Naive thymus-derived CD8-positive, alpha-beta T cell (primary cell): ENCODE results near the gene ZNF609. TPM values are rescaled to one million over a fixed set of nuclear protein-coding genes. Genes with fewer than 3 reads are reported as not detected.
"Not testable (repeated sequence)": the region's sequence is repeated elsewhere in the genome, so short reads cannot be mapped to it uniquely, and the experiment has no call there.

ENCODE experiments used
- ATAC-seq, 2 donors: fragments of 150-1000 bp; cut with Tn5 transposase in 1 of 2; sonication (Bioruptor Pico), chemical (Tn5 transposase) in 1 of 2; 1 replicate in 1 of 2; 2 replicates in 1 of 2; pipeline ENCODE4 v1.10.0; 2021; ENCODE audit warnings: mild to moderate bottlenecking in 2 of 2, moderate library complexity in 2 of 2
- POLR2A ChIA-PET: fragments of 350-600 bp; sonication (Branson Sonifier 250); formaldehyde crosslinking; loops from one replicate; lab custom pipeline; 2021; ENCODE audit warnings: antibody characterized with exemption; lab: Charles Lee
- DNase-seq, 10 donors: peaks; one replicate each; pipeline versions ENCODE4 v3.0.0 to v3.0.0-alpha.2; 2020 to 2022
- H3K27ac Mint-ChIP-seq, 10 donors: one replicate each; pipeline ENCODE4 v1.8.0; 2020 to 2022; ENCODE audit warnings: mild to moderate bottlenecking in 10 of 10, mixed read lengths in 10 of 10, moderate library complexity in 4 of 10, inconsistent platforms in 1 of 10
- H3K27me3 Mint-ChIP-seq, 5 donors: one replicate each; pipeline ENCODE4 v1.8.0; 2021 to 2022; ENCODE audit warnings: mixed read lengths in 5 of 5
- H3K36me3 Mint-ChIP-seq, 3 donors: one replicate each; pipeline ENCODE4 v1.8.0; 2020 to 2022; ENCODE audit warnings: mixed read lengths in 3 of 3, mild to moderate bottlenecking in 2 of 3, inconsistent platforms in 1 of 3
- H3K4me1 Mint-ChIP-seq, 4 donors: one replicate each; pipeline ENCODE4 v1.8.0; 2021 to 2022; ENCODE audit warnings: mixed read lengths in 4 of 4
- H3K4me3 Mint-ChIP-seq, 10 donors: one replicate each; pipeline ENCODE4 v1.8.0; 2020 to 2022; ENCODE audit warnings: mild to moderate bottlenecking in 10 of 10, mixed read lengths in 10 of 10, moderate library complexity in 6 of 10, inconsistent platforms in 1 of 10
- H3K9me3 Mint-ChIP-seq, 9 donors: one replicate each; pipeline ENCODE4 v1.8.0; 2020 to 2022; ENCODE audit warnings: mixed read lengths in 9 of 9, mild to moderate bottlenecking in 3 of 9, inconsistent platforms in 1 of 9, moderate library complexity in 1 of 9
- polyA plus RNA-seq, 3 donors: library from polyadenylated mRNA; unstranded; fragments of 300-500 nt; fragmentation: Illumina TruSeq; gene quantifications; one replicate each; pipeline ENCODE4 v1.2.3, GENCODE V29; 2021
- total RNA-seq, 8 experiments: library from RNA in 2 of 8; stranded (reverse) in 2 of 8; gene quantifications; one replicate each; pipeline ENCODE4 v1.2.3 and lab custom pipeline; 2021 to 2026

The ZNF609 gene
- total and polyA plus RNA-seq, 5 experiments from 2014 or later, result 10.2 to 68.2 (median 23.7) TPM

DNA sequence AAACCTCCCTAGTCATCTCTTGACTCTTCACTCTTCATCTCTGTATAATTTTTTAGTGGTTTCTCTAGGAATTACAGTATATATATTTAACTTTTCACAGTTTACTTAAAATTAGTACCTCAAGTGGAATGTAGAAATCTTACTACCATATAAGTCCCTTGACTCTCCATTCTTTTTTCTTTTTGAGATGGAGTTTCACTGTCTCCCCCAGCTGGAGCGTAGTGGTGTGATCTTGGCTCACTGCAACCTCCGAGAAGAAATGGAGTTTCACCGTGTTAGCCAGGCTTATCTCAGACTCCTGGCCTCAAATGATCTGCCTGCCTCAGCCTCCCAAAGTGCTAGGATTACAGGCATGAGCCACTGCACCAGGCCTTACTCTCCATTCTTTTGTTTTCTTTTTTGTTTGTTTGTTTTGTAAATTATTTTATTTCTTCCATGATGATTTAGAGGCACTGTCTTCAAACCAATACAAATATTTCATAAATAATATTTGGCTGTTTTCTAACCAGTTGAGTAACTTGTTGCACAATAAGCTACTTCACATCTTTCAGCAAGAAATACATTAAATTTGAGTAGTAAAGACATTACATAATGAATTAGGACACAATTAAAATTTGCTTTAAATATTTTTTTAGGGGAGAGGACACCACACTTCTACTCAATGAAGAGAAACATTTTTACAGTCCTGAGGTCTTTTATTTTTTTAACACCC, 170.2 kb downstream of the ZNF609 start:
- no peaks in the 10 kb centered on the region for H3K27me3 Mint-ChIP-seq
- H3K27ac Mint-ChIP-seq, result peak overlapping the region; percentile 40 to 91 (median 84)
- ATAC-seq (no peak), DNase-seq (no peak)
- POLR2A ChIA-PET, result interaction anchor here (1.1 to 1.8 kb wide), 2 partner anchors 8 to 60 kb away, joined by 5 to 7 read pairs; no protein-coding TSS in a partner anchor
- H3K36me3 Mint-ChIP-seq, result peaks cover 0 to 20% (median 13%) of the 10 kb centered on the region in 3 donors
- peaks cover 26 to 82% (median 76%) of the 10 kb centered on the region in 4 donors for H3K4me1 Mint-ChIP-seq
- no peaks in the 10 kb centered on the region for H3K9me3 Mint-ChIP-seq
- peak overlapping the region in 2 of 10 donors; percentile 20 to 30 for H3K4me3 Mint-ChIP-seq

- Mint-ChIP-seq H3K4me1 (peaks cover 29 to 81% (median 74%) of the 10 kb centered on the region in 4 donors), H3K4me3 (peak overlapping the region in 2 of 10 donors; percentile 30 to 79), H3K36me3 (peaks cover 9 to 28% (median 25%) of the 10 kb centered on the region in 3 donors), H3K27ac (peak overlapping the region in 9 of 10 donors; percentile 47 to 90 (median 70))
- ATAC-seq, H3K9me3 Mint-ChIP-seq, H3K27me3 Mint-ChIP-seq, DNase-seq: not testable (repeated sequence)
- POLR2A ChIA-PET, result interaction anchor here (0.9 to 4.3 kb wide), 2 partner anchors 12 to 19 kb away, joined by 4 to 24 read pairs; no protein-coding TSS in a partner anchor
Observed at GRCh38 chr15:64632639-64633038, 172.3 kb downstream of the ZNF609 start.

GRCh38 chr15:64633332-64633731, 173.0 kb downstream of the ZNF609 start:
- peaks cover 0 to 15% (median 1%) of the 10 kb centered on the region in 9 donors for H3K9me3 Mint-ChIP-seq
- peaks cover 31 to 80% (median 73%) of the 10 kb centered on the region in 4 donors for H3K4me1 Mint-ChIP-seq
- DNase-seq, result no peak
- H3K27me3 Mint-ChIP-seq, result no peaks in the 10 kb centered on the region
- peak overlapping the region; percentile 47 to 93 (median 78) for H3K27ac Mint-ChIP-seq
- no peak for ATAC-seq
- H3K36me3 Mint-ChIP-seq, result peaks cover 14 to 34% (median 30%) of the 10 kb centered on the region in 3 donors
- POLR2A ChIA-PET, result interaction anchor here (0.7 to 4.3 kb wide), 3 partner anchors 11 to 1148 kb away, joined by 3 to 24 read pairs (median 4); no protein-coding TSS in a partner anchor
- H3K4me3 Mint-ChIP-seq, result peak overlapping the region in 8 of 10 donors; percentile 11 to 79 (median 36)

GRCh38 chr15:64634027-64634426, 173.6 kb downstream of the ZNF609 start:
- peaks cover 0 to 15% (median 1%) of the 10 kb centered on the region in 9 donors for H3K9me3 Mint-ChIP-seq
- ATAC-seq, result peak; percentile 75 to 82
- POLR2A ChIA-PET, result interaction anchor here (1.9 to 4.3 kb wide), 3 partner anchors 10 to 37 kb away, joined by 5 to 24 read pairs (median 13); no protein-coding TSS in a partner anchor
- H3K27ac Mint-ChIP-seq, result peak overlapping the region; percentile 82 to 96 (median 90)
- DNase-seq, result peak in 8 of 10 donors; percentile 12 to 59 (median 43)
- H3K4me3 Mint-ChIP-seq, result peak overlapping the region; percentile 33 to 81 (median 72)
- H3K27me3 Mint-ChIP-seq, result no peaks in the 10 kb centered on the region
- peaks cover 28 to 79% (median 68%) of the 10 kb centered on the region in 4 donors for H3K4me1 Mint-ChIP-seq
- peaks cover 14 to 33% (median 29%) of the 10 kb centered on the region in 3 donors for H3K36me3 Mint-ChIP-seq

DNA sequence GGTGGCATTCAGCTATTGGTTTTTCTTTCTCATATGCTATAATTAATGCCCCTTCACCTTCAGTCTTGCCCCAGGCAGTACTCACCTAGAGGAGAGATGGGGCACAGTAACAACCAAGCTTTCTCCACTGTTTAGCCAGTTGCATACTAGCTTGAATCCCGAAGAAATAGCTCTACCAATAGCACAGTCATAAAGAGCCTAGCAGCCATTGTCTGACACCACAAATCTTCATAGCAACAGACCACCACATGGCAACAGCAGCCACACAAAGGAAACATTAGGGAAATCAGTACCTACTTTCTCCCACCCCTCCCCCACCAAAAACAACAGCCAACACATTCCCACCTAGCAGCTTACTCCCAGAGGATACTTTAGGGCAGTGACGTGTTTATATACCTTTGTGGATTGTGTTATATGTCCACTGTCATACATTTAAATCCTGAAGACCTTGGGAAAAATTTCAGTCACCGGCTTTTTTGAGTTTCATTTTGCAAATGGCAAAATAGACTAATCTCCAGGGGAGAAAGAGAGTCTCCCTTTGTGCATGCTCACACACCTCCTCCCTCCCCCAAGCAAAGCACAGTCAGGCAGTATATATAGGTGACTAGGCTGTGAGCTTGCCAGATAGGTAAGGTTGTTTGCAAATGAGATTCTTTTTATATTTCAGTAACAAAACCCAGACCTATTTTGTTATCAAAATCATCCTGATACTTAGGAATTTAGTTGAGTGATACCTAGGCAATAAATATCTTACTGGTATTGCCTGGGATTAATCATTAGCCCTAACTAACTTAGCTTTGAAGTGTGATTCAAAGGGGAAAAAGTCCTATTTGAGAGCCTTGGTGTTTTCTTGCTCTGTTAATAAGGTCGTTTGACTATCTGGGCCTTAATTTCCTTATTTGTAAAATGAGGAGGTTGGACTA, 174.5 kb downstream of the ZNF609 start:
- H3K4me1 Mint-ChIP-seq, result peaks cover 30 to 80% (median 69%) of the 10 kb centered on the region in 4 donors
- peaks cover 0 to 15% (median 1%) of the 10 kb centered on the region in 9 donors for H3K9me3 Mint-ChIP-seq
- peak overlapping the region; percentile 82 to 96 (median 90) for H3K27ac Mint-ChIP-seq
- DNase-seq (peak in 8 of 10 donors; percentile 23 to 63 (median 43)), ATAC-seq (peak; percentile 68 to 75)
- no peaks in the 10 kb centered on the region for H3K27me3 Mint-ChIP-seq
- POLR2A ChIA-PET, result interaction anchor here (0.7 to 4.3 kb wide), 7 partner anchors 9 to 670 kb away, joined by 3 to 24 read pairs (median 4); partner anchors contain the start of gene RNU5B-1
- peaks cover 14 to 33% (median 28%) of the 10 kb centered on the region in 3 donors for H3K36me3 Mint-ChIP-seq
- H3K4me3 Mint-ChIP-seq, result peak overlapping the region; percentile 33 to 81 (median 72)

- H3K9me3 Mint-ChIP-seq, result peaks cover 0 to 15% (median 1%) of the 10 kb centered on the region in 9 donors
- peaks cover 14 to 29% (median 22%) of the 10 kb centered on the region in 3 donors for H3K36me3 Mint-ChIP-seq
- POLR2A ChIA-PET, result interaction anchor here (0.7 to 4.3 kb wide), 7 partner anchors 8 to 669 kb away, joined by 3 to 24 read pairs (median 4); partner anchors contain the start of gene RNU5B-1
- ATAC-seq, result no peak
- peak overlapping the region; percentile 82 to 96 (median 90) for H3K27ac Mint-ChIP-seq
- peak in 1 of 10 donors; percentile 5 for DNase-seq
- H3K27me3 Mint-ChIP-seq, result no peaks in the 10 kb centered on the region
- peaks cover 33 to 81% (median 71%) of the 10 kb centered on the region in 4 donors for H3K4me1 Mint-ChIP-seq
- H3K4me3 Mint-ChIP-seq, result peak overlapping the region; percentile 3 to 81 (median 56)
Observed at GRCh38 chr15:64635499-64636495, 175.4 kb downstream of the ZNF609 start.

DNA sequence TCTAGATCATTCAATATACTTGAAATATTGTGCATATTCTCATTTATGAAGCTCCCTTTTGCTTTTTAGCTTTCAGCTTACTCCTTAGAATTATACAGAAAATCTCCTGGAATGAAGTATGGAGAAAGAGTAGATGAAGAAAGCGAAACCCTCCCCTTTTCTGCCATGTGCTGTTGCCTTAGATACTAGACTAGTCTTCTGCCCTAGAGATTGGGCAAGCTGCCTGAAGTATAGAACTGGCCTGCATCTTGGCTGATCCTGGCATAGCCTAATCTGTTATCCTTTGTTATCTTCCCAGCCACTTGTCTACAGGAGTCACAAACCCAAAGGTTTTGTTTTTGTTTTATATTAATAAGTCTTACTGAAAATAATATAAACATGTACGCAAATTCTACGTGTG, 176.2 kb downstream of the ZNF609 start:
- POLR2A ChIA-PET, result interaction anchor here (1.4 to 4.3 kb wide), 2 partner anchors 8 to 19 kb away, joined by 4 to 24 read pairs; no protein-coding TSS in a partner anchor
- Mint-ChIP-seq H3K4me3 (peak overlapping the region in 3 of 10 donors; percentile 9 to 81 (median 79)), H3K36me3 (peaks cover 14 to 25% (median 21%) of the 10 kb centered on the region in 3 donors), H3K9me3 (peaks cover 0 to 15% (median 1%) of the 10 kb centered on the region in 9 donors), H3K27ac (peak overlapping the region; percentile 45 to 96 (median 87)), H3K27me3 (no peaks in the 10 kb centered on the region), H3K4me1 (peaks cover 33 to 80% (median 70%) of the 10 kb centered on the region in 4 donors)
- DNase-seq, result no peak
- no peak for ATAC-seq

DNA sequence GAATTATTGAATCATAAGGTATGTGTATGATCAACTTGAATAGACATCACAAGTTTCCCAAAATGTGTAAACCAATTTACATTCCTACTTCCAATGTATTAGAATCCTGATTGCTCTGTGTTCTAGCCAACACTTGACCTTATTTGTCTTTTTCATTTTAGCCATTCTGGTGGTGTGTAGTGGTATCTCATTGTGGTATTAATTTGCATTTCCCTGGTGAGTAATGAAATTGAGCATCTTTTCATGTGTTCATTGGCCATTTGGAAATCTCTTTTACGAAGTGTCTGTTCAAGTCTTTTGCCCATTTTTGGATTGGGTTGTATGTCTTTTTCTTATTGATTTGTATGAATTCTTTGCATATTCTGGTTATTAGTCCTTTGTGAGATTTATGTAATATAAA, 177.0 kb downstream of the ZNF609 start:
- H3K27ac Mint-ChIP-seq, result peak overlapping the region in 6 of 10 donors; percentile 9 to 87 (median 70)
- no peak overlapping the region for H3K4me3 Mint-ChIP-seq
- no peaks in the 10 kb centered on the region for H3K27me3 Mint-ChIP-seq
- peaks cover 14 to 23% (median 19%) of the 10 kb centered on the region in 3 donors for H3K36me3 Mint-ChIP-seq
- H3K9me3 Mint-ChIP-seq, result peaks cover 0 to 15% (median 1%) of the 10 kb centered on the region in 9 donors
- DNase-seq, result no peak
- peaks cover 33 to 82% (median 75%) of the 10 kb centered on the region in 4 donors for H3K4me1 Mint-ChIP-seq
- ATAC-seq, result no peak
- POLR2A ChIA-PET, result interaction anchor here (1.6 kb wide), 1 partner anchor 8 kb away, joined by 5 read pairs; no protein-coding TSS in a partner anchor

DNA sequence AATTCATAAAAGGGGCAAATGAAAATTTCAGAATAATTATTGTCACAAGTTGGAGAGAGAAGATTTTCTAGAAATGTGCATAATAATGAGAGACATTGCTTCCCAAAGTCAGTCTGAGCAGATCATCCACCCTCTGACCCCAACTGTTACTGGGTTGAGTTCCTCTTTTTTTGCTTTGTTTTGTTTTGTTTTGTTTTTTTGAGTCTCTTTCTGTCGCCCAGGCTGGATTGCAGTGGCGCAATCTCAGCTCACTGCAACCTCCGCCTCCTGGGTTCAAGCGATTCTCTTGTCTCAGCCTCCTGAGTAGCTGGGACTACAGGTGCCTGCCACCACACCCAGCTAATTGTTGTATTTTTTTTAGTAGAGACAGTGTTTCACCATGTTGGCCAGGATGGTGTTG, 179.4 kb downstream of the ZNF609 start:
- peaks cover 31 to 76% (median 70%) of the 10 kb centered on the region in 4 donors for H3K4me1 Mint-ChIP-seq
- peaks cover 14 to 33% (median 24%) of the 10 kb centered on the region in 3 donors for H3K36me3 Mint-ChIP-seq
- H3K27ac Mint-ChIP-seq, result peak overlapping the region; percentile 58 to 87 (median 78)
- H3K9me3 Mint-ChIP-seq, result peaks cover 0 to 15% (median 1%) of the 10 kb centered on the region in 9 donors
- POLR2A ChIA-PET, result interaction anchor here (0.6 to 1.4 kb wide), 3 partner anchors 11 to 195 kb away, joined by 3 to 8 read pairs (median 3); no protein-coding TSS in a partner anchor
- DNase-seq, H3K27me3 Mint-ChIP-seq, ATAC-seq: not testable (repeated sequence)
- peak overlapping the region in 7 of 10 donors; percentile 4 to 72 (median 50) for H3K4me3 Mint-ChIP-seq

GRCh38 chr15:64640146-64640871, 179.9 kb downstream of the ZNF609 start:
- no peak for DNase-seq
- POLR2A ChIA-PET, result interaction anchor here (0.6 to 1.4 kb wide), 4 partner anchors 11 to 283 kb away, joined by 3 to 8 read pairs (median 4); no protein-coding TSS in a partner anchor
- no peak for ATAC-seq
- H3K36me3 Mint-ChIP-seq, result peaks cover 14 to 35% (median 24%) of the 10 kb centered on the region in 3 donors
- peak overlapping the region; percentile 1 to 91 (median 75) for H3K27ac Mint-ChIP-seq
- H3K4me3 Mint-ChIP-seq, result peak overlapping the region in 7 of 10 donors; percentile 10 to 72 (median 49)
- peaks cover 33 to 73% (median 69%) of the 10 kb centered on the region in 4 donors for H3K4me1 Mint-ChIP-seq
- peaks cover 0 to 15% (median 1%) of the 10 kb centered on the region in 9 donors for H3K9me3 Mint-ChIP-seq
- H3K27me3 Mint-ChIP-seq, result no peaks in the 10 kb centered on the region
